ENCODE measurements around the gene NEK8. TPM values are rescaled to one million over a fixed set of nuclear protein-coding genes. Genes with fewer than 3 reads are reported as not detected.

NEK8 gene
- total RNA-seq = 10 to 100 TPM in 1 of 2 donors, 1 to 10 TPM in 1; 6.9 to 10.9 TPM

DNA sequence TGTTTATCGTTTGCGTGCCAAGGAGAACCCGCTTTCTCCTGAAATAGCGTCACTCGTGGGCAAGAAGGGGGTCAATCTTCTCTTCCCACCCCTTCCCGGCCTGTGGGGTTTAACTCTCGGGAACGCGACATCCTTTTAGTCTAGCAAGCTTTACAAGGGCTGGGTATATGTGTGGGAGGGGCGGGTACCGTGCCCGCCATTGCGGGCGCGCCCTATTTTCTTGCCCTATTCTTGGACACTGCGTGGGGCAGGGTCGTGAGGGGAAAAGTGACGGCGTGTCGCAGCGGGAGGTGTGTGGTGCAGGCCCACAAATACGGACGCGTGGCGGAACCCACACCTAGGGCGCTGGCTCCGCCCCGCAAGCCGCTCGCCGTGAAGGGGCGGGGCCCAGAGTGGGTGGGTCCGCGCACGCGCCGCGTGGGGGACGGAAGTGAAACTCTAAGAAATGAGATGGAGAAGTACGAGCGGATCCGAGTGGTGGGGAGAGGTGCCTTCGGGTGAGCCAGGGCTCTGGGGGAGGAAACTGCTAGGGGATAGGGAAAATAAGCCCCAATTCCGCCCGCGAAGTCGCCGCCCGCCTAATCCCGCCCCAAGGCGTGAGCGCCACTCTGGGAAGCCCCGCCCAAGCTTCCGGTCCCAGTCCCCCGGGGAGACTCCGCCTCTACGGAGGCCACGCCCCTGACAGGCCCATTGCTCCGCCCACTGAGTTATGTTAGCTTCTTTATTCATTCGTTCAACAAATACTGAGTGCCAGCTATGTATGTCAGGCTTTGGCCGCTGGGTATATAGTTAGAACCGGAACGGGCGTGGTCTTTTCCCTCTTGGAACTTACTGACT lies at the start of gene NEK8:
NEK8 (plus strand) TSS at position 425 of the 837 bp plus-strand sequence; CDS start at position 451, 26 bp downstream.
- peaks cover 53% of the 10 kb centered on the region for H3K4me1 Mint-ChIP-seq (ENCODE audit: low read depth)
- DNase-seq (peak; percentile 98 to 99), ATAC-seq (replicated peaks in 1 of 2) (peak; percentile 53 to 56)
- H3K27ac Mint-ChIP-seq = peak within 1 kb of the TSS; percentile 87
- H3K36me3 Mint-ChIP-seq (ENCODE audit: insufficient read depth in 2 of 2) = peaks cover 5 to 11% of the 10 kb centered on the region in 2 donors
- H3K27me3 Mint-ChIP-seq (ENCODE audit: low read depth) = no peaks in the 10 kb centered on the region
- peak within 1 kb of the TSS; percentile 98 to 100 for H3K4me3 Mint-ChIP-seq
- H3K9me3 Mint-ChIP-seq = peaks cover 0 to 2% of the 10 kb centered on the region in 2 donors

DNA sequence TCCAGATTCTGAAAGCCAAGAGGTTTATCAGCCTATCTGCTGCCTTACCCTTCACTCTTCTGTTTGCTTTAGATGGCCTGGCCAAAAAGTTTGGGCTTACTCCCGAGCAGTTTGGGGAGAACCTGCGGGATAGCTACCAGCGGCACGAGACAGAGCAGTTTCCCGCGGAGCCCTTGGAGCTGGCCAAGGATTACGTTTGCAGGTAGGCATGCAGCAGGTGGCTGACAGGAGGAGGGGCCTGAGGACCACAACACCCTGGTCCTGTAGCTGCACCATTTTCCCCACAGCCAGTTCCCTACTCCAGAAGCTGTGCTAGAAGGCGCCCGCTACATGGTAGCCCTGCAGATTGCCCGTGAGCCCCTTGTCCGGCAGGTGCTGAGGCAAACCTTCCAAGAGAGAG lies 45.9 kb upstream of the NEK8 start:
- Mint-ChIP-seq H3K4me3 (no peak overlapping the region), H3K9me3 (no peaks in the 10 kb centered on the region), H3K27ac (no peak overlapping the region), H3K4me1 (ENCODE audit: low read depth) (no peaks in the 10 kb centered on the region), H3K27me3 (ENCODE audit: low read depth) (no peaks in the 10 kb centered on the region), H3K36me3 (ENCODE audit: insufficient read depth in 2 of 2) (peaks cover 12 to 46% of the 10 kb centered on the region in 2 donors)
- no peak for ATAC-seq (replicated peaks in 1 of 2)
- DNase-seq = no peak

DNA sequence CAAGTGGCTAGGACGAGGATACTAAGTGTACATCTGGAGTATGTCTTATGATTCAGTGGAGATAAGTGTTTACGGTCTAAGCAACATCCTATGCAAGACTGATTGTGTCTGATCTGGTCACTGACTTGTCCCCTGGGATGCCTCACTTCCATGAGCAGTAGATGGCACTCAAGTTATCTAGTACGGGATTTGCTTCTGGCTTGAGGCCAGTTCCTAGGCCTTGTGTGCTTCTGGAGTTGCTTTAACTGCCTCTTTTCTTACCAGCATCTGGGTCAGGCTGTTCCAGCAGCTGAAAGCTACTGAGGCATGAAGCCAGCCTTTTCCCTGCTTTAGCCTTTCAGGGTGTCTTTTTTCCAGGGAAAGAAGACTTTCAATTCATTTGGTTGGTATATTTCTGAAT lies 43.6 kb upstream of the NEK8 start:
- no peak overlapping the region for H3K4me3 Mint-ChIP-seq
- ATAC-seq (replicated peaks in 1 of 2) = no peak
- no peaks in the 10 kb centered on the region for H3K4me1 Mint-ChIP-seq (ENCODE audit: low read depth)
- H3K27me3 Mint-ChIP-seq (ENCODE audit: low read depth) = no peaks in the 10 kb centered on the region
- H3K9me3 Mint-ChIP-seq = no peaks in the 10 kb centered on the region
- no peak overlapping the region for H3K27ac Mint-ChIP-seq
- DNase-seq = no peak
- H3K36me3 Mint-ChIP-seq (ENCODE audit: insufficient read depth in 2 of 2) = peaks cover 15 to 60% of the 10 kb centered on the region in 2 donors

DNA sequence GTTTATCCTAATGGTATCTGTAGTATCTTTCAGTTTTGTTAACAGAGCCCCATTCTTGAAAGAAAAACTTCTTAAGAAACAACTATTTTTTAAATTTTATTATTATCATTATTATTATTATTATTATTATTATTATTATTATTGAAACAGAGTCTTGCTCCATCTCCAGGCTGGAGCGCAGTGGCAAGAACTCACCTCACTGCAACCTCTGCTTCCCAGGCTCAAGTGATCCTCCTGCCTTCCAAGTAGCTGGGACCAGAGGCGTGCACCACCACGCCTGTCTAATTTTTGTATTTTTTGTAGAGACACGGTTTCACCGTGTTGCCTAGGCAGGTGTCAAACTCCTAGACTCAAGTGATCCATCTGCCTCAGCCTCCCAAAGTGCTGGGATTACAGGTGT lies 43.2 kb upstream of the NEK8 start:
- DNase-seq (no peak), ATAC-seq (replicated peaks in 1 of 2) (no peak)
- H3K27me3 Mint-ChIP-seq (ENCODE audit: low read depth) = no peaks in the 10 kb centered on the region
- peaks cover 17 to 64% of the 10 kb centered on the region in 2 donors for H3K36me3 Mint-ChIP-seq (ENCODE audit: insufficient read depth in 2 of 2)
- H3K9me3 Mint-ChIP-seq = no peaks in the 10 kb centered on the region
- no peak overlapping the region for H3K4me3 Mint-ChIP-seq
- H3K27ac Mint-ChIP-seq = no peak overlapping the region
- no peaks in the 10 kb centered on the region for H3K4me1 Mint-ChIP-seq (ENCODE audit: low read depth)

DNA sequence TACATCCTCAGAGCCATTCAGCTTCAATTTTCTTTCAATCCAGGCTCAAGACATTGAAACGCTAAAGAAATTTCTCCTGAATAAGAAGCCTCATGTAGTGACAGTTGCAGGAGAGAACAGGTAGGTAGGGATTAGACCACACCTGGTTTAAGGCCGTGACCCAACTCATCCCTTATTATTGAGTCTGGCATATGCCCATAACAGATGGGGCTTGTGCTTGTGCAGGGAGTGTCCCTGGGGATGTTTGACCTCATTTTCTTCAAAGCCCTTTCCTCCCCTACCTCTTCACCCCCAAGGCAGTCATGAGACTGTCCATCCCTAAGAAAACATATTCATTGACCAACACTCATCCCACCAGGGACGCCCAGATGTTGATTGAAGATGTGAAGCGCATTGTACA lies 42.3 kb upstream of the NEK8 start:
- no peaks in the 10 kb centered on the region for H3K27me3 Mint-ChIP-seq (ENCODE audit: low read depth)
- peaks cover 19 to 67% of the 10 kb centered on the region in 2 donors for H3K36me3 Mint-ChIP-seq (ENCODE audit: insufficient read depth in 2 of 2)
- DNase-seq (no peak), ATAC-seq (replicated peaks in 1 of 2) (no peak)
- no peaks in the 10 kb centered on the region for H3K9me3 Mint-ChIP-seq
- H3K27ac Mint-ChIP-seq = no peak overlapping the region
- no peak overlapping the region for H3K4me3 Mint-ChIP-seq
- H3K4me1 Mint-ChIP-seq (ENCODE audit: low read depth) = no peaks in the 10 kb centered on the region

DNA sequence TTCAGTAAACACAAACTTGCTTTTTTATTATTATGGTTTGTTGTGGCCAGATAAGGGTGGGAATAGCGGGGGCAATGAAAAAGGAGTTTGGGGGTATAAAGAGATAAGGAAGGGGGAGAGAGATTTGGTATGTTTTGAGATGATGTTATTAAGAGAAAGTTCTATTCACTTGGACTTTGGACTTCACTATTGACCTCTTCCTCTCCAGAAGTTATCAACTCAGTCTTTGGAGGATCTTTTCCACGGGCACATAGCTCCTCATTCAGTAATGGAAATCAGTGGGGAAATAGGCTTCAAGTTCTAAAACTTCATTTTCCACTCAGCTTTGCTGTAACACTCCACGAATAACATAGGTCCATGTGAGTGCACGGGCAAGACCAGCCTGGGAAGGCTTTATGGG lies 40.1 kb upstream of the NEK8 start:
- no peaks in the 10 kb centered on the region for H3K27me3 Mint-ChIP-seq (ENCODE audit: low read depth)
- no peak overlapping the region for H3K27ac Mint-ChIP-seq
- DNase-seq (no peak), ATAC-seq (replicated peaks in 1 of 2) (no peak)
- no peaks in the 10 kb centered on the region for H3K4me1 Mint-ChIP-seq (ENCODE audit: low read depth)
- H3K36me3 Mint-ChIP-seq (ENCODE audit: insufficient read depth in 2 of 2) = peaks cover 15 to 59% of the 10 kb centered on the region in 2 donors
- H3K9me3 Mint-ChIP-seq = no peaks in the 10 kb centered on the region
- no peak overlapping the region for H3K4me3 Mint-ChIP-seq

DNA sequence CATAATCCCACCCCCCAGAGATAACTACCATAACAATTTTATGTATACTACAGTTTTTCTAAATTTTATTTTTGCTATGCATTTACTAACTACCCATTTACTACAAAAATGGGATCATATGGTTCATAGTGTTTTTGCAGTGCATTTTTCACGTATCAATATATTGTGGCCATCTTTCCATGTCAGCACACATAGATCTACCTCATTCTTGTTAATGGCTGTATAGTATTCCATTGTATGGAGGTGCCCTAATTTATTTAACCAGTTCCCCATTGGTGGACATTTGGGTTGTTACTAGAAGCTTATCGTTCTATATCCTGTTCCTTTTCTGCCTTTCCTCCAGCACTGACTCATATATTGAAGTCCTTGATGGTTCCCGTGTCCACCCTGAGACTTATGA lies 39.6 kb upstream of the NEK8 start:
- Mint-ChIP-seq H3K4me1 (ENCODE audit: low read depth) (no peaks in the 10 kb centered on the region), H3K36me3 (ENCODE audit: insufficient read depth in 2 of 2) (peaks cover 16 to 61% of the 10 kb centered on the region in 2 donors), H3K4me3 (no peak overlapping the region), H3K27ac (no peak overlapping the region), H3K9me3 (no peaks in the 10 kb centered on the region), H3K27me3 (ENCODE audit: low read depth) (no peaks in the 10 kb centered on the region)
- ATAC-seq (replicated peaks in 1 of 2) (no peak), DNase-seq (no peak)

DNA sequence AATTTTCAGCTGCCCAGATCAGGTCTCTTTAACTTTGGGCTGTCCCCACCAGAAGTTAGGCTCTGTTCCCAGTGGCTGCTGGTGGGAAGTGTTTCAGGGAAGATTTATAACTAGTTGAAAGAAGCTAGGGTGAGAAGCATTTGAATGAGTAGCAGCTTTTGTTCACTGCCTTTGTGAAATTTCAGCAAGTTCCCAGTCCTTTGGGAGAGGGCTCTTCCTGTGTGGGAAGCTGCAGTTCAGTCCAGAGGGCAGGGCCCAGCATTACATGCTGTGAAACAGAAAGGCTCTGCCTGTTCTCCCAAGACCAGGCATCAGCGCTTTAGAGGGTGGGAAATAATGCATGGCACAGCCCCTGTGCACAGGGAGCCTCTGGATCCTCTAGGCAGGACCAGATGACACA lies 34.7 kb upstream of the NEK8 start:
- Mint-ChIP-seq H3K27me3 (ENCODE audit: low read depth) (no peaks in the 10 kb centered on the region), H3K4me3 (no peak overlapping the region), H3K9me3 (no peaks in the 10 kb centered on the region), H3K4me1 (ENCODE audit: low read depth) (no peaks in the 10 kb centered on the region), H3K27ac (no peak overlapping the region), H3K36me3 (ENCODE audit: insufficient read depth in 2 of 2) (peaks cover 12 to 45% of the 10 kb centered on the region in 2 donors)
- ATAC-seq (replicated peaks in 1 of 2) (no peak), DNase-seq (no peak)

DNA sequence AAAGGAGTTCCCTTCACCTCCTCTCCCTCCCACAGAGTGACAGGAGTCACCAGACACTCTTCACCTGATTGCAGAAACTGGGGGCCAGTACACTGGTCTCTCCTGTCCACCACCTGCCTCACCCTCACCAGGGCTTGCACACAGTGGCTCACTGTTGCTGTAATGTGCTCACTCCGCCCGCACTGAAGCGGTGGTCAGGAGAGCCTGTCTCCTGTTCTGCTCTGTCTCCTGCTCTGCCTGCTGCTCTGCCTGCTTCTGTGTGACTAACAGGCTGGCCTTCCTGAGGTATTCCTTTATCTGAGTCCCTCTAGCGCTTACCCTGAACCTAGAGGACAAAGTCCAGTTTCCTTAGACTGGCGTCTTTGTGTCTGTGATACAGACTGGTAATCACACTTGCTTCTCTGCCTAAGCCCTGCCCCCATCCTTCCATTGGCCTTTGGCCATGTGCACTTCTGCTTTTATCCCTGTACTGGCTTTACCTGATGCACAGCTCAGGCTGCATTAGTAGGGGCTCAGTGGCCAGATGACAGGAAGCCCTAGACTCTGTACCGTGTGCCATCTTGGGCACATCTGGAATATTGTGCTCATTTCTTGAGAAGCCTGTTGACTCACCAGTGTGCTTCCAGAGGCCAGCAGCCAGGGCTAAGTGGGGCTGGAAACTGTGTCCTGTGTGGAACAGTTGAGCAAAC lies 30.2 kb upstream of the NEK8 start:
- Mint-ChIP-seq H3K4me1 (ENCODE audit: low read depth) (no peaks in the 10 kb centered on the region), H3K4me3 (no peak overlapping the region), H3K9me3 (no peaks in the 10 kb centered on the region), H3K27ac (no peak overlapping the region), H3K36me3 (ENCODE audit: insufficient read depth in 2 of 2) (peaks cover 7 to 37% of the 10 kb centered on the region in 2 donors), H3K27me3 (ENCODE audit: low read depth) (no peaks in the 10 kb centered on the region)
- no peak for DNase-seq
- ATAC-seq (replicated peaks in 1 of 2) = no peak

DNA sequence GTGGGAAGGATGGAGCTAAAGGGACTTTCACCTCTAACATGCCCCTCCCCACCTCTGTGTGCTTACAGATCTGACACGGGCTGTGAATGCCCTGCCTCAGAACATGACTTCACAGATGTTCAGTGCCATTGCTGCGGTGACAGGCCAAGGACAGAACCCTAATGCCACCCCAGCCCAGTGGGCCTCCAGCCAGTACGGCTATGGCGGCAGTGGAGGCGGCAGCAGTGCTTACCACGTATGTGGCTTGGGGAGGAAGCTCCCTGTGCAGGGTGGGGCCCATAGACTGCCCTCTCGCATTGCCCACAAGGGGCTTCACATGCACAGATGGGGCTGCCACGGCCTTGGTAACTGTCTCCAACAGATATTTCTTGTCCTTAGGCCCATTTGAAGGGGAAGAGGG lies 28.3 kb upstream of the NEK8 start:
- peaks cover 4 to 34% of the 10 kb centered on the region in 2 donors for H3K36me3 Mint-ChIP-seq (ENCODE audit: insufficient read depth in 2 of 2)
- no peak for DNase-seq
- no peak overlapping the region for H3K27ac Mint-ChIP-seq
- ATAC-seq (replicated peaks in 1 of 2) = no peak
- H3K4me3 Mint-ChIP-seq = no peak overlapping the region
- no peaks in the 10 kb centered on the region for H3K27me3 Mint-ChIP-seq (ENCODE audit: low read depth)
- H3K9me3 Mint-ChIP-seq = no peaks in the 10 kb centered on the region
- H3K4me1 Mint-ChIP-seq (ENCODE audit: low read depth) = no peaks in the 10 kb centered on the region

DNA sequence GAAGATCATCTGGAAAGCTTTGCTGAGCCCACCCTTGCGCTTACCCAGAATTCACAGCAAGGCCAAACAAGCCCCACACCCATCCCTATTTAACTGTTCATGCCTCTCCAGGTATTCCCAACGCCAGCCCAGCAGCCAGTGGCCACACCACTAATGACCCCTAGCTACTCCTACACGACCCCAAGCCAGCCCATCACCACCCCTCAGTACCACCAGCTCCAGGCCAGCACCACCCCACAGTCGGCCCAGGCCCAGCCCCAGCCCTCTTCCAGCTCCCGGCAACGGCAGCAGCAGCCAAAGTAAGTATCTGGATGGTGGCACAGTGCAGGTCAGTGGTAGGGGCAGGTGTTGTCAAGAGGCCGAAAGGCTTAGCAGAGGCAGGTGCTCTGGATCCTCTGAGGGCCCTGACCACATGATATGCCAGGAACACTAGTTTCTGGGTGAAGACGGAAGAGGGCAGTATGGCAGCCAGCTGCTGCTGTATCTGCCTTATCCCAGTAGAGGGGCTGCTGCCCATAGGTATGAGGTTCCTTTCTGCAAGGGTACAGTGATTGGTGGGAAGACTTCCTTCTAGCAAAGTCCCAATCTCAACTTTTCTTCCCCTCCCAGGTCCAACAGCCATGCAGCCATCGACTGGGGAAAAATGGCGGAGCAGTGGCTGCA lies 27.6 kb upstream of the NEK8 start:
- H3K4me1 Mint-ChIP-seq (ENCODE audit: low read depth) = no peaks in the 10 kb centered on the region
- no peak overlapping the region for H3K27ac Mint-ChIP-seq
- no peaks in the 10 kb centered on the region for H3K27me3 Mint-ChIP-seq (ENCODE audit: low read depth)
- H3K9me3 Mint-ChIP-seq = no peaks in the 10 kb centered on the region
- no peak overlapping the region for H3K4me3 Mint-ChIP-seq
- DNase-seq = no peak
- peaks cover 4 to 32% of the 10 kb centered on the region in 2 donors for H3K36me3 Mint-ChIP-seq (ENCODE audit: insufficient read depth in 2 of 2)
- ATAC-seq (replicated peaks in 1 of 2) = no peak

DNA sequence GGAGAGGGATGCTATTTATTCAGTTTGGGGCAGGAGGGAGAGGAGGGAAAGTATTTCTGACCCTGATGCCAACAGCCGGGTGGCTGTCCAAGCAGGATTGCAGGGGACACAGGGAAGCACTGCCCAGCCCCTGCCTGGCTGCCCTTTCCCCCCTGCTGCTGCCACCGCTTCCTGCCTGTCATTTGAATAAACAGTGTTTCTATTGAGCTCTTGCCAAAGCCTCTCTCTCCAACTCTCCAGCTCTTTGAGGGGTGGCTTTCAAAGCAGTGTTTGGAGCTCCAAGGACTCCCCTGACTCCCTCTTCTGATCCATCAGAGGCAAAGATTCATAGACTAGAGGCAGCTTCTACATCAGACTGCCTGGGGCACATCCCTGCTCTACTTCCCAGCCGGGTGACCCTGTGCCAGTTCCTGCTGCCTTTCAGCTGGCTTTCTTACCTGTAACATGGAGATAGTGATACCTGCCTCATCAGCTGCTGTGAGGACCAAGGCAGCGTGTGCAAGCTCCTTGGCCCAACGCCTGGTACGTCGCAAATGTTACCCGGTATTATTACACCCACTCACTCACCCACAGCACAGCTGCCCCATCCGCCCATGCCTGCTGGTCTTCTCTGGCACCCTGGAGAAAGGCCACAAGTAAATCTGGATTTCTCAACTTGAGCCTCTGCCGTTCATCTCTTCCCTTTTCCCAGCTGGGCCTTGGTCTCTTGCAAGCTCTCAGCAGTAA lies 26.4 kb upstream of the NEK8 start:
- H3K27me3 Mint-ChIP-seq (ENCODE audit: low read depth) = no peaks in the 10 kb centered on the region
- ATAC-seq (replicated peaks in 1 of 2) = no peak
- DNase-seq = no peak
- no peak overlapping the region for H3K27ac Mint-ChIP-seq
- no peaks in the 10 kb centered on the region for H3K9me3 Mint-ChIP-seq
- no peak overlapping the region for H3K4me3 Mint-ChIP-seq
- peaks cover 4 to 29% of the 10 kb centered on the region in 2 donors for H3K36me3 Mint-ChIP-seq (ENCODE audit: insufficient read depth in 2 of 2)
- no peaks in the 10 kb centered on the region for H3K4me1 Mint-ChIP-seq (ENCODE audit: low read depth)

DNA sequence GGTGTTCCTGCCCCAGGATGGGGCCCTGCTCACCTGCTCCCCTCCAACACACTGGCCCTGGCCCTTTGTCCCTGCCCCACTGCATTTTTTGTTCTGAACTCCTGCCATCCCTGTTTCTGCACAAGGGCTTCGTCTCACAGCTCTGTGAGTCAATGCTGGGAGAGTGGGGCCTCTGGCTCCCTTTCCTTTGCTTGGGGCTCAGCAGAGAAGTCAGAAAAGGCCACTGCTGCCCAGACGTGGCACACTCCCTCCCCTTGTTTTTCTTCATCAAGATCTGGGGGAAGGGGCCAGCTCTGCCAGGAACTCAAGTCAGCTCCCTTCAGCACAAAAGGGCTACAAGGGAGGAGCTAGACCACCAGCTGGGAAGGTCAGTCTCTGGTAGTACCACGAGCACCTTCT lies 25.8 kb upstream of the NEK8 start:
- Mint-ChIP-seq H3K4me3 (no peak overlapping the region), H3K27me3 (ENCODE audit: low read depth) (no peaks in the 10 kb centered on the region), H3K9me3 (no peaks in the 10 kb centered on the region), H3K36me3 (ENCODE audit: insufficient read depth in 2 of 2) (peaks cover 4 to 30% of the 10 kb centered on the region in 2 donors), H3K4me1 (ENCODE audit: low read depth) (no peaks in the 10 kb centered on the region), H3K27ac (no peak overlapping the region)
- DNase-seq (no peak), ATAC-seq (replicated peaks in 1 of 2) (no peak)

All from activated T-cell treated with anti-CD3 and anti-CD28 coated beads, Interleukin-2, amount 50 U/mL, for 72 hours (primary cell).